HG03060 (cell line): ENCODE data around the gene ARHGEF12.

Experiments used
- ATAC-seq: cut with Tn5 transposase; IDR thresholded peaks from one replicate; pipeline ENCODE4 v1.9.1; 2021; ENCODE audit warnings: low read depth, moderate number of reproducible peaks; ENCODE audit not compliant: unreplicated experiment

The ARHGEF12 gene

DNA sequence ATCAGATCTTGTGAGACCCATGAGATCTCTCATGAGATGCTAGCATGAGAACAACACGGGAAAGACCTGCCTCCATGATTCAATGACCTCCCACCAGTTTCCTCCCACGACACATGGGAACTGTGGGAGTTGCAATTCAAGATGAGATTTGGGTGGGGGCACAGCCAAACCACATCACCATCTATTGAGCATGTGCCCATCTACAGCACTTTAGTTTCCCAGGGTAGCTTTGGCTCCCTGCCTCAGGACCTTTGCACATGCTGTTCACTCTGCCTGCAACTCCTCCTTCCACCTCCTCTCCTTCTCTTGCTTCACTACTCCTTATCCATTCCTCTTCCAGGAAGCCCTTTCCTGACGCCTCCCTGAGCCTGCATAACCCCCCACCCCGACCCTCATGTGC, 192.5 kb downstream of the ARHGEF12 start:
- no peak for ATAC-seq

DNA sequence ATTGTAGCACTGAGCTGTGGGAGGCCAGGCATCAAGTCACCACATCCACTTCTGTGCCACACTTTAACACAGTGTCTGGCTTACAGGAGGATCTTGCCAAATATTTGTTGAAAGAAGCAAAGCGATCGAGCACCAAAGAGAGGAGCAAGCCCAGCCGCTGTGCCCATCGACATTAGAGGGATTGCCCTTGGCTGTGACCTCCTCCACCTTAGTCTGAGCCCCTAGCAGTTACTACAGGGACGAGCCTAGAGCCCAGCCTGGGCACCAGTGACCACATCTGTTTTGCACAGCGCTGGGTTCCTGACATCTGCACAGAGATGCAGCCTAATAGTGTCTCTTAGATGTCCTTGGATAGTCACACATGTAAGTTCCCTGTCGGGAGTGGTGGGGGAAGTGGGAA, 193.0 kb downstream of the ARHGEF12 start:
- no peak for ATAC-seq

- no peak for ATAC-seq
These were observed 193.7 kb downstream of the ARHGEF12 start for GRCh38 chr11:120529911-120530310.

DNA sequence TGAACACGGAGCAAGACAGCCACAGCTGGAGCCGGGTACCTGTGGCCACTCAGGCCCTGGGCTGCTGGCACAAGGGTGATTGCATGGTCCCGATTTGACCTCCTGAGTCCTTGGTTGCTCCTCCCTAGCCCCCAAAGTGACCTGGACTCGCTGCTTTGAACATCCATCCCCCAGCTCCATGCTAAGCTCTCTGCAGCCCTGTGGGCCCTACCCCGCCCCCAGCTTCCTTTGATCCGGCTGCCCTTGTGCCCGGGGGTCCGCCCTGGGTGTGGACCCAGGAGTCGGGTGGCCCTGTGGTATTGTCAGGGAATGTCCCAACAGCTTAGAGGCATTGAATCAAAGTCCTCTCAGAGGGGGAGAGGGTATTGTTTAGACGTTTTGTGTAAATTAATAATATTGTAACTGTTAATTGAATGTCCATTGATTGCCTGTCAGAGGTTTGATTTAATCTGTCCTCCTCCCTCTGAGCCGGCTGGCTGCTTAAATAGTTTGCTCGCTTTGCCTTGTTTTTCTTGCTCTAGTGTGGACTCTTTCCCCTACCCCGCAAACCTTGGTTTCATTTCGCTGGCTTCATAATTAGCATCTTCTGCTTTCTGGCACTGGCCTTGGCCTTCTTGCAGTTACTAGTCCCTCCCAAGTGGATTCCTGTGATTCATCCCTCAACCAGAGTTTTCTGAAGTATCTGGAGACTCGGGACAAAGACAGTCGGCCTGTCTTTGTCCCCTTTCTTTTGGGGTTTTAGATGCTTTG, 196.0 kb downstream of the ARHGEF12 start:
- ATAC-seq = no peak

GRCh38 chr11:120532832-120533196, 196.6 kb downstream of the ARHGEF12 start:
- ATAC-seq = no peak

GRCh38 chr11:120536091-120536796, 200.0 kb downstream of the ARHGEF12 start:
- no peak for ATAC-seq

- ATAC-seq = no peak
These were observed 200.6 kb downstream of the ARHGEF12 start for GRCh38 chr11:120536797-120537169.

DNA sequence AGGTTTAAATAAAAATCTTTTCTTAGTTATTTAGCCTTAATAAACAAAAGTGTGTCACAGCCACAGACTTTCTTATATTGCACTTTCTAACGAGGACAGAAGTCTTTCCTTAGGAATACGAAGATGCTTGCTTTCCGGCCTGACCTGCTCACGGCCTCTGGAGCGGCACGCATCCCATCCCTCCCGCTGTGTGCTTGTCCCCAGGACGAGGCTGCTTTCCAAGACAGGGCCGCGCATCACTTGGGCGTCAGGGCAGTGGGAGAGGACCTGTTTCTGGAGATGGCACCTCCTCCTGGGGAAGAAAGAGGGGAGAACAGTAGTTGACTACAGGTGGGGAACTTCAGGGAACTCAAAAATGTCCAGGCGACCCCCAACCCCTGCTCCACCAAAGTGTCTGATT, 201.8 kb downstream of the ARHGEF12 start:
- ATAC-seq = no peak

GRCh38 chr11:120538707-120539106, 202.5 kb downstream of the ARHGEF12 start:
- ATAC-seq = no peak
